MCF 10A (cell line): ENCODE results near the gene IQCC. TPM values are rescaled to one million over a fixed set of nuclear protein-coding genes. Genes with fewer than 3 reads are reported as not detected.
"Not testable (repeated sequence)": the region's sequence is repeated elsewhere in the genome, so short reads cannot be mapped to it uniquely, and the experiment has no call there.

Experiments used
- Bru-seq: library from RNA; stranded (reverse); fragments of 400-500 nt; gene quantifications from one replicate; lab custom pipeline; 2021; lab: Mats Ljungman, UMichigan
- BruChase-seq, 2 experiments: library from RNA; stranded (reverse); fragments of 400-500 nt; gene quantifications; one replicate each; lab custom pipeline; 2021; lab: Mats Ljungman, UMichigan
- BruUV-seq: library from RNA; stranded (reverse); fragments of 400-500 nt; replicated peaks from 2 replicates; lab custom pipeline; 2021; lab: Mats Ljungman, UMichigan
- CTCF ChIA-PET: fragments of 300-600 bp; sonication (Branson Sonifier 250); formaldehyde crosslinking; extraction: SDS; loops from one replicate; lab custom pipeline; 2021; ENCODE audit warnings: antibody characterized with exemption, inconsistent platforms; lab: Yijun Ruan, JAX
- POLR2A ChIA-PET: fragments of 300-600, 350-650 bp; sonication (Branson Sonifier 250); formaldehyde crosslinking; extraction: SDS; loops from one replicate; lab custom pipeline; 2020; ENCODE audit warnings: antibody characterized with exemption, inconsistent platforms; lab: Yijun Ruan, JAX
- DNase-seq: peaks from one replicate; pipeline ENCODE4 v3.0.0-alpha.2; 2018; ENCODE audit not compliant: unreplicated experiment
- H3K27ac Mint-ChIP-seq: one replicate; pipeline ENCODE4 v1.8.0; 2022; ENCODE audit warnings: mild to moderate bottlenecking, low read depth, mixed read lengths; ENCODE audit not compliant: unreplicated experiment
- H3K27me3 Mint-ChIP-seq: one replicate; pipeline ENCODE4 v1.8.0; 2022; ENCODE audit warnings: mixed read lengths; ENCODE audit not compliant: insufficient read depth, unreplicated experiment
- H3K36me3 Mint-ChIP-seq: one replicate; pipeline ENCODE4 v1.8.0; 2022; ENCODE audit warnings: mild to moderate bottlenecking, moderate library complexity, mixed read lengths; ENCODE audit not compliant: insufficient read depth, unreplicated experiment
- H3K4me1 Mint-ChIP-seq: one replicate; pipeline ENCODE4 v1.8.0; 2022; ENCODE audit warnings: mixed read lengths; ENCODE audit not compliant: insufficient read depth, unreplicated experiment
- H3K4me3 Mint-ChIP-seq: one replicate; pipeline ENCODE4 v1.8.0; 2022; ENCODE audit warnings: mild to moderate bottlenecking, moderate library complexity, mixed read lengths; ENCODE audit not compliant: unreplicated experiment
- H3K9me3 Mint-ChIP-seq: one replicate; pipeline ENCODE4 v1.8.0; 2022; ENCODE audit warnings: mixed read lengths; ENCODE audit not compliant: unreplicated experiment
- intact Hi-C: fragments of 100-400 bp; cut with micrococcal nuclease; formaldehyde crosslinking; loops from 2 replicates; pipeline ENCODE4 v1.14.1; 2022
- long read RNA-seq: library from polyadenylated mRNA; stranded (forward); transcript quantifications from one replicate; pipeline ENCODE4 v2.0.0, GENCODE V29; 2022
- total RNA-seq: library from RNA; stranded (reverse); gene quantifications from 2 replicates; pipeline ENCODE4 v1.2.3, GENCODE V29; 2022
- TF ChIP-seq, protein P1 (sequence below): fragments of 200-600 bp; IDR thresholded peaks from one replicate; pipeline ENCODE4 v1.8.0; 2022; ENCODE audit warnings: antibody characterized with exemption, mild to moderate bottlenecking; ENCODE audit not compliant: unreplicated experiment

IQCC gene
- total RNA-seq (1.8 and 1.9 TPM in 2 replicates), Bru-seq, nascent RNA (percentile 41 among the genes with signal in this experiment), BruChase-seq, experiment 1, labeled RNA remaining after a 6-hour chase (percentile 50 among the genes with signal in this experiment), BruChase-seq, experiment 2, labeled RNA remaining after a 2-hour chase (percentile 45 among the genes with signal in this experiment)
- long read RNA-seq, transcript IQCC-201 (5 exons, 2,027 nt) = major isoform, 8 of 25 reads
- long read RNA-seq, partial matches to known transcripts = 4 of 25 reads
- long read RNA-seq, other reads (novel, unspliced or antisense) = 13 of 25 reads

DNA sequence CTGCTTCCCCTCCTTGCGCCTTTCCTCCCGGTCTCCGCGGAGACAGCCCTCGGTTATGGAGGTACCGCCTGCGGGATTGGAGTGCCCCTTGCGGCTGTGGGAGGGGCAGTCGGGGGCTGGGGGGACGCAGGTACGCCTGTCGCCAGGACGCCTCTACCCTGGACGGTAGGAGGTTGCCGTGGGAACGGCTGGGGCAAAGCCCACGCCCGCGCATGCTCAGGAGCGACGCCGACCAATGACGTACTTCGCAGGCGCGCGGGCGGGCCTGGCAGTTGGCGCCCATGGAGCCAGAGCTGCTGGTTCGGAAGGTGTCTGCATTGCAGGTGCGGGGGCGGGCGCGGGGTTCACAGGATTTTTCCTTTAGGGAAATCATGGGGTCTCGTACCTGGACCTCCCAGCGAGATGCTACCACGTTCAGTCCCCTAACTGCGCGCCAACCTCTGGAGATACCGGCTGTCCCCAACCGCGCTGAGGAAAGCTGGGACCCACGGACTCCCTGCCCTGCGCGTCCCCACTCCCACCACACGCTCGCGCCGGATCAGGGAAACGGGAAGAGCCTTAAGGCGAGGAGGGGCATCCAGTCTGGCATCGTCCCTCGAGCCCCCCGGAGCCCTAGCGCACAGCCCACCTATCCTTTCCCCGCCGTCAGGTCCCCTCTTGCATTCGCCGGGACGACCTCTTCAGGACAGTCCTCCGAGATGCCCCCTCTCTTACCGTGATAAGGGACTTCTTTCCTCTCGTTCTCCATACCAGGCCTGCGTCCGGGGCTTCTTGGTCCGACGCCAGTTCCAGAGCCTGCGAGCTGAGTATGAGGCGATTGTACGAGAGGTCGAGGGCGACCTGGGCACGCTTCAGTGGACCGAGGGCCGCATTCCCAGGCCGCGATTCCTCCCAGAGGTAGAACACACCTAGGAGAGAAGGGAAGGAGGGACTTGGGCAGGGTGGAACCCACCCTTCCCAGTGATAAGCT, at the start of gene IQCC:
Gene IQCC (plus strand): TSS at position 271 of the 970 bp plus-strand sequence. CDS start 11 bp downstream, at position 282.
- Mint-ChIP-seq H3K36me3 (peaks cover 23% of the 10 kb centered on the region), H3K27me3 (no peaks in the 10 kb centered on the region), H3K27ac (peak within 1 kb of the TSS; percentile 95), H3K4me3 (peak within 1 kb of the TSS; percentile 78), H3K4me1 (peaks cover 15% of the 10 kb centered on the region), H3K9me3 (no peaks in the 10 kb centered on the region)
- DNase-seq = peak; percentile 83
- CTCF ChIA-PET = interaction anchor here (0.5 to 2.3 kb wide), 5 partner anchors 8 to 170 kb away, joined by 3 to 12 read pairs (median 4); no protein-coding TSS in a partner anchor
- TF ChIP-seq, protein P1, sequence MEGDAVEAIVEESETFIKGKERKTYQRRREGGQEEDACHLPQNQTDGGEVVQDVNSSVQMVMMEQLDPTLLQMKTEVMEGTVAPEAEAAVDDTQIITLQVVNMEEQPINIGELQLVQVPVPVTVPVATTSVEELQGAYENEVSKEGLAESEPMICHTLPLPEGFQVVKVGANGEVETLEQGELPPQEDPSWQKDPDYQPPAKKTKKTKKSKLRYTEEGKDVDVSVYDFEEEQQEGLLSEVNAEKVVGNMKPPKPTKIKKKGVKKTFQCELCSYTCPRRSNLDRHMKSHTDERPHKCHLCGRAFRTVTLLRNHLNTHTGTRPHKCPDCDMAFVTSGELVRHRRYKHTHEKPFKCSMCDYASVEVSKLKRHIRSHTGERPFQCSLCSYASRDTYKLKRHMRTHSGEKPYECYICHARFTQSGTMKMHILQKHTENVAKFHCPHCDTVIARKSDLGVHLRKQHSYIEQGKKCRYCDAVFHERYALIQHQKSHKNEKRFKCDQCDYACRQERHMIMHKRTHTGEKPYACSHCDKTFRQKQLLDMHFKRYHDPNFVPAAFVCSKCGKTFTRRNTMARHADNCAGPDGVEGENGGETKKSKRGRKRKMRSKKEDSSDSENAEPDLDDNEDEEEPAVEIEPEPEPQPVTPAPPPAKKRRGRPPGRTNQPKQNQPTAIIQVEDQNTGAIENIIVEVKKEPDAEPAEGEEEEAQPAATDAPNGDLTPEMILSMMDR = no peak
- intact Hi-C loops = no loop called here
- POLR2A ChIA-PET = interaction anchor here (0.6 to 3.0 kb wide), 18 partner anchors 8 to 191 kb away, joined by 3 to 19 read pairs (median 4); partner anchors contain the start of genes EIF3I, KPNA6, TMEM234 and TXLNA
- TSS peak; percentile 60 for BruUV-seq

DNA sequence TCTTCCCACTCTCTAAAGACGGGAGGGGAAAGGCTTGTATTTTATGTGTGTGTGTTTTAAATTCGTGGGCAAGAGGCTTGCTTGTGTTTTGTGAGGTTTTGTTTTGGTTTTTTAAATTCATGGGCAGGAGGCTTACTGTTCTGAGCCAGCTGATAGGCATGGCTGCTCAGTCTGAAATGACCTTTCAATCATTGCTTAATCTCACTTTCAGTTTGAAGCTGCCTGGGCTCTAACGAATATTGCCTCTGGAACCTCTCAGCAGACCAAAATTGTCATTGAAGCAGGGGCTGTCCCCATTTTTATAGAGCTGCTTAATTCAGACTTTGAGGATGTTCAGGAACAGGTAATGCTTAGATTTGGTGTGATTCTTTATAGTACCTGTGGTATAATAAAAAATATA, 46.3 kb upstream of the IQCC start:
- ChIA-PET CTCF (no interaction called here), POLR2A (no interaction called here)
- intact Hi-C loops = no loop called here
- no peaks in the 10 kb centered on the region for H3K27me3 Mint-ChIP-seq
- no peak overlapping the region for H3K4me3 Mint-ChIP-seq
- no TSS peak for BruUV-seq
- no peaks in the 10 kb centered on the region for H3K4me1 Mint-ChIP-seq
- H3K36me3 Mint-ChIP-seq = peaks cover 90% of the 10 kb centered on the region
- H3K9me3 Mint-ChIP-seq = no peaks in the 10 kb centered on the region
- no peak overlapping the region for H3K27ac Mint-ChIP-seq
- no peak for DNase-seq
- TF ChIP-seq, protein P1 = no peak

DNA sequence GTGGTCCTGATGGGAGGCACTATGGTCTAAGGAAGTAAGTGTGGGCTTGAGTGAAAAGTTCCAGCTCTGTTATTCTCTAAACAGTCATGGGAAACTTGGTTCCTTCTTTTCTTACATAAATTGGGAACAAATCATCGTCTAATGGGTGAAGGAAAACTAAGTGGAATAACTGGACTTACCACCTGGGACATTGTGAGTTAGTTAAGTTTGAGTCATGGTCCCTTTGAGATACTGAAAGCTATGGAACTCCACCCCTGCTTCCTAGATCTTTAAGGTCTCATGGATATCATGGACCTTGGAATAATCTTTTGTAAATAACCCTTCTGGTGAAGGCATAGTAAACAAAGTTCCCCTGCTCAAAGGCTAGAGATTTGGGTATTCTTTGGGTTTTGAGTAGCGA, 42.1 kb upstream of the IQCC start:
- POLR2A ChIA-PET = interaction anchor here (0.8 kb wide), 1 partner anchor 55 kb away, joined by 3 read pairs; the partner anchor contains the start of gene KPNA6
- Mint-ChIP-seq H3K36me3 (peaks cover 92% of the 10 kb centered on the region), H3K4me1 (no peaks in the 10 kb centered on the region), H3K27ac (no peak overlapping the region), H3K4me3 (no peak overlapping the region), H3K9me3 (no peaks in the 10 kb centered on the region), H3K27me3 (no peaks in the 10 kb centered on the region)
- TF ChIP-seq, protein P1 = no peak
- no TSS peak for BruUV-seq
- CTCF ChIA-PET = interaction anchor here (1.3 kb wide), 1 partner anchor 10 kb away, joined by 3 read pairs; no protein-coding TSS in a partner anchor
- intact Hi-C loops = no loop called here
- no peak for DNase-seq

DNA sequence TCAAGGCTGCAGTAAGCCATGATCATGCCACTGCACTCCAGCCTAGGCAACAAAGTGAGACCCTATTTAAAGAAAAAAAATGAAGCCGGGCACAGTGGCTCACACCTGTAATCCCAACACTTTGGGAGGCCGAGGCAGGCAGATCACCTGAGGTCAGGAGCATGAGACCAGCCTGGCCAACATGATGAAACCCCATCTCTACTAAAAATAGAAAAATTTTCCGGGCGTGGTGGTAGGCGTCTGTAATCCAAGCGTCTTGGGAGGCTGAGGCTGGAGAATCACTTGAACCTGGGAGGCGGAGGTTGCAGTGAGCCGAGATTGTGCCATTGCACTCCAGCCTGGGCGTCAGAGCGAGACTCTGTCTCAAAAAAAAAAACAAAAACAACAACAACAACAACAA, 39.8 kb upstream of the IQCC start:
- H3K4me3 Mint-ChIP-seq, H3K4me1 Mint-ChIP-seq, intact Hi-C loops, H3K27me3 Mint-ChIP-seq, DNase-seq, H3K9me3 Mint-ChIP-seq, BruUV-seq: not testable (repeated sequence)
- Mint-ChIP-seq H3K36me3 (peaks cover 92% of the 10 kb centered on the region), H3K27ac (peak overlapping the region; percentile 54)
- ChIA-PET POLR2A (interaction anchor here (1.4 kb wide), 2 partner anchors 9 to 14 kb away, joined by 3 to 4 read pairs; partner anchors contain the start of gene TXLNA), CTCF (interaction anchor here (1.1 kb wide), 1 partner anchor 23 kb away, joined by 4 read pairs; no protein-coding TSS in a partner anchor)
